NT2/D1 (cell line): Measurements from ENCODE around the gene HPGD.

Experiments used
- YY1 ChIP-seq: IDR thresholded peaks from 2 replicates; pipeline ENCODE4 v1.6.1; 2011; ENCODE audit not compliant: insufficient read length, insufficient read depth
- ZNF274 ChIP-seq: IDR thresholded peaks from 2 replicates; pipeline ENCODE4 v1.6.1; 2011; ENCODE audit warnings: mild to moderate bottlenecking, low read depth, low read length

DNA sequence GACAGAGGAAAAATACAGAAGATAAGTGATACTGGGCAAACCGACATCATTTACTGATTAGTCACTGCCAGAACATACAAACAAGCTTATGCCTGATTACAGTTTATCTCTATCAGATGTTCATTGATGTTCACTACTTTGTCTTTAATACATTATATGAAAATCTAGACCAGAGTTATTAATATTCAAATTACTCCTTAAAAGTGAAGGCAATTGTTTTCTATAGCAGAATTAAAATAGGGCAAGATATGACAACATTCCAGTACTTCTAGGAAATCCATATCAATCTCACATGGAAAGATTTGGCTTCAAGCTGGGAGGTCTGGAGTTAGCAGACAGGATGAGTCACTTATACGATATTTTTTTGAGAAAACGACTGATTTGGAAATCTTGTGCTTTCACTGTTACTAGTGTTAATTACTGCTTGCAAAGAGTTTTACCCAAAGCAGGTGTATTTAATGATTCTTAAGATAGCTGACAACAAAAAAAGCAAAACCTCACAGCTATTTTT, 31.8 kb downstream of the HPGD start:
- TF ChIP-seq ZNF274 (no peak), YY1 (no peak)
